GM10266 (cell line): ENCODE data around the gene VPS13A.
A peak's percentile ranks its signal among the peaks of the same experiment; 100 is the strongest.

ENCODE experiments used
- DNase-seq: peaks from one replicate; pipeline ENCODE4 v3.0.0; 2012; ENCODE audit errors: extremely low spot score
- CTCF ChIP-seq: IDR thresholded peaks from 2 replicates; pipeline ENCODE4 v1.5.1; 2012; ENCODE audit warnings: mild to moderate bottlenecking, low read depth; ENCODE audit not compliant: control insufficient read depth, insufficient read depth; ENCODE audit errors: missing control alignments

VPS13A gene

GRCh38 chr9:77170991-77171699 is 6.2 kb upstream of the VPS13A start:
- no peak for TF ChIP-seq CTCF
- DNase-seq = no peak

- DNase-seq = no peak
Measured at GRCh38 chr9:77175151-77175550, 2.2 kb upstream of the VPS13A start.

GRCh38 chr9:77176106-77176505 is 1.2 kb upstream of the VPS13A start:
- no peak for TF ChIP-seq CTCF
- no peak for DNase-seq

More at GRCh38 chr9:77175151-77175550, 2.2 kb upstream of the VPS13A start:
- TF ChIP-seq CTCF = no peak

GRCh38 chr9:77176686-77177142 is 620 bp upstream of the VPS13A start:
- no peak for DNase-seq
- TF ChIP-seq CTCF = no peak

- TF ChIP-seq CTCF = no peak
- peak; percentile 53 for DNase-seq
Measured at GRCh38 chr9:77177894-77178794, 810 bp downstream of the VPS13A start.

- no peak for DNase-seq
- no peak for TF ChIP-seq CTCF
Measured at GRCh38 chr9:77180056-77180455, 2.7 kb downstream of the VPS13A start.
